Stimulated activated CD8-positive, alpha-beta memory T cell treated with anti-CD3 and anti-CD28 coated beads, Interleukin-7, amount 100 ng/mL, for 1 hour (primary cell): ENCODE results near the gene DNAH8.

ENCODE experiments used
- DNase-seq, 2 donors: peaks; one replicate each; pipeline ENCODE4 v3.0.0-alpha.2; 2020; ENCODE audit warnings: low read depth in 2 of 2

Gene DNAH8

GRCh38 chr6:38702558-38703397 lies 12.3 kb upstream of the DNAH8 start, which contains the start of gene GLO1:
Gene GLO1, minus strand, starts transcription at chr6:38703145. Its CDS starts 91 bp downstream, at chr6:38703054.
- DNase-seq, result peak; percentile 89 to 93

GRCh38 chr6:38703949-38704590 lies 11.0 kb upstream of the DNAH8 start:
- DNase-seq, result no peak

- no peak for DNase-seq
These were observed 9.2 kb upstream of the DNAH8 start for GRCh38 chr6:38705924-38706323.

- DNase-seq, result no peak
These were observed 6.6 kb upstream of the DNAH8 start for GRCh38 chr6:38708496-38708895.

- peak in 1 of 2 donors; percentile 14 for DNase-seq
These were observed 1.3 kb upstream of the DNAH8 start for GRCh38 chr6:38713812-38714211.

GRCh38 chr6:38714239-38715015 lies 684 bp upstream of the DNAH8 start:
- DNase-seq, result no peak

GRCh38 chr6:38716825-38717224 lies 1.7 kb downstream of the DNAH8 start:
- no peak for DNase-seq

- no peak for DNase-seq
These were observed 4.2 kb downstream of the DNAH8 start for GRCh38 chr6:38719358-38719757.

- no peak for DNase-seq
These were observed 5.2 kb downstream of the DNAH8 start for GRCh38 chr6:38720295-38720694.

GRCh38 chr6:38722038-38722437 lies 6.9 kb downstream of the DNAH8 start:
- DNase-seq, result no peak

- DNase-seq, result no peak
These were observed 7.7 kb downstream of the DNAH8 start for GRCh38 chr6:38722727-38723334.

- no peak for DNase-seq
These were observed 8.7 kb downstream of the DNAH8 start for GRCh38 chr6:38723783-38724182.

GRCh38 chr6:38724343-38724742 lies 9.2 kb downstream of the DNAH8 start:
- DNase-seq, result no peak

GRCh38 chr6:38725414-38726183 lies 10.5 kb downstream of the DNAH8 start:
- DNase-seq, result no peak

GRCh38 chr6:38728203-38728602 lies 13.1 kb downstream of the DNAH8 start:
- DNase-seq, result no peak

GRCh38 chr6:38730140-38730862 lies 15.2 kb downstream of the DNAH8 start:
- no peak for DNase-seq

GRCh38 chr6:38736951-38737350 lies 21.8 kb downstream of the DNAH8 start:
- DNase-seq, result no peak

GRCh38 chr6:38738261-38738660 lies 23.1 kb downstream of the DNAH8 start:
- no peak for DNase-seq

GRCh38 chr6:38739532-38739931 lies 24.4 kb downstream of the DNAH8 start:
- no peak for DNase-seq

- no peak for DNase-seq
These were observed 34.4 kb downstream of the DNAH8 start for GRCh38 chr6:38749473-38749872.
